Measurements from ENCODE around the gene ZBTB3. TPM values are rescaled to one million over a fixed set of nuclear protein-coding genes. Genes with fewer than 3 reads are reported as not detected.
A peak's percentile ranks its signal among the peaks of the same experiment; 100 is the strongest.

Gene ZBTB3
- total RNA-seq, 1 experiment from 2014 or later, result 7.1 TPM

DNA sequence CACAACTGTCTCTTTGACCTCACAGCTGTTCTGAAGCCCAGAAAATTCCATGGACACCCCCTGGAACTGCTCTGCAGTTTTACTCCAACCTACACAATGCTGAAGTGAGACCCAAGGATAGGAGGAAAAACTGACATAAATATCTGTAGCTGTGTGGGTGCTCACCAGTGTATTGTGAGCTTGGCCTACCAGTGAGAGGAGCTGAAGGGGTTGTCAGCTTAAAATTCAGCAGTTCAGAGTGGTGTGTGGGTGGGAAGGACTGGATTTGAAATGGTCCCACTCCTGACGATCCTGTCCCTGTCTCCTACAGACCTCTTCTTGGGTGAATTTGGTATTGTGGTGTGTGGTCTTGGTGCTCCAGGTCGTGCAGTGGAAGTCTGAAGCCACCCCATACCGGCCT, 35.6 kb upstream of the ZBTB3 start:
- POLR2A ChIA-PET, result interaction anchor here (0.6 to 8.2 kb wide), 10 partner anchors 16 to 220 kb away, joined by 3 to 163 read pairs (median 50); partner anchors contain the start of genes LBHD1, NXF1, SLC3A2 and STX5
- intact Hi-C loops (cut with micrococcal nuclease), result loop anchor here (5.0 kb wide), 1 partner anchor 93 kb away; the partner anchor contains the start of gene SLC3A2
- peaks cover 75% of the 10 kb centered on the region for H3K36me3 Mint-ChIP-seq (ENCODE audit: insufficient read depth, unreplicated experiment)

DNA sequence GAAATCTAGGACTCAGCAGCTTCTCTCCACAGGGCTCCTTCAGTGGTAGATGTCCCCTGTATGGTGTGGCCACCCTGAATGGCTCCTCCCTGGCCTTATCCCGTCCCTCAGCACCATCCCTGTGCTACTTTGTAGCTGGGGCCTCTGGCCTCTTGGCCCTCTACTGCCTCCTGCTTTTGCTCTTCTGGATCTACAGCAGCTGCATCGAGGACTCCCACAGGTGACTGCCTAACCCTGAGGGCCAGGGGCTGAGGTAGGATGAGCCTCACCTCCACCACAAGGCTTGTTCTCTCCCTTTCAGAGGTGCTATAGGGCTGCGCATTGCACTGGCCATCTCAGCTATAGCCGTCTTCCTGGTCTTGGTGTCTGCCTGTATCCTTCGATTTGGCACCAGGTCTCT, 35.0 kb upstream of the ZBTB3 start:
- Mint-ChIP-seq H3K9me3 (ENCODE audit: unreplicated experiment) (no peaks in the 10 kb centered on the region), H3K27me3 (ENCODE audit: insufficient read depth, unreplicated experiment) (no peaks in the 10 kb centered on the region), H3K36me3 (ENCODE audit: insufficient read depth, unreplicated experiment) (peaks cover 74% of the 10 kb centered on the region), H3K4me1 (ENCODE audit: insufficient read depth, unreplicated experiment) (peaks cover 15% of the 10 kb centered on the region), H3K4me3 (ENCODE audit: unreplicated experiment) (peak overlapping the region; percentile 90), H3K27ac (ENCODE audit: low read depth, unreplicated experiment) (peak overlapping the region; percentile 93)
- BruUV-seq (replicated peaks), result no TSS peak
- TF ChIP-seq, protein P1, sequence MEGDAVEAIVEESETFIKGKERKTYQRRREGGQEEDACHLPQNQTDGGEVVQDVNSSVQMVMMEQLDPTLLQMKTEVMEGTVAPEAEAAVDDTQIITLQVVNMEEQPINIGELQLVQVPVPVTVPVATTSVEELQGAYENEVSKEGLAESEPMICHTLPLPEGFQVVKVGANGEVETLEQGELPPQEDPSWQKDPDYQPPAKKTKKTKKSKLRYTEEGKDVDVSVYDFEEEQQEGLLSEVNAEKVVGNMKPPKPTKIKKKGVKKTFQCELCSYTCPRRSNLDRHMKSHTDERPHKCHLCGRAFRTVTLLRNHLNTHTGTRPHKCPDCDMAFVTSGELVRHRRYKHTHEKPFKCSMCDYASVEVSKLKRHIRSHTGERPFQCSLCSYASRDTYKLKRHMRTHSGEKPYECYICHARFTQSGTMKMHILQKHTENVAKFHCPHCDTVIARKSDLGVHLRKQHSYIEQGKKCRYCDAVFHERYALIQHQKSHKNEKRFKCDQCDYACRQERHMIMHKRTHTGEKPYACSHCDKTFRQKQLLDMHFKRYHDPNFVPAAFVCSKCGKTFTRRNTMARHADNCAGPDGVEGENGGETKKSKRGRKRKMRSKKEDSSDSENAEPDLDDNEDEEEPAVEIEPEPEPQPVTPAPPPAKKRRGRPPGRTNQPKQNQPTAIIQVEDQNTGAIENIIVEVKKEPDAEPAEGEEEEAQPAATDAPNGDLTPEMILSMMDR (IDR thresholded peaks at IDR 0.05; ENCODE audit: unreplicated experiment), result no peak
- ChIA-PET CTCF (interaction anchor here (0.7 to 4.7 kb wide), 11 partner anchors 13 to 408 kb away, joined by 3 to 47 read pairs (median 4); partner anchors contain the start of genes AHNAK and TEX54), POLR2A (interaction anchor here (0.7 to 8.2 kb wide), 11 partner anchors 13 to 117 kb away, joined by 3 to 163 read pairs (median 48); partner anchors contain the start of genes LBHD1, NXF1, SLC3A2 and STX5)
- no peak for DNase-seq (ENCODE audit: unreplicated experiment)
- intact Hi-C loops (cut with micrococcal nuclease), result loop anchor here (5.0 kb wide), 1 partner anchor 93 kb away; the partner anchor contains the start of gene SLC3A2

More for the DNA sequence above, 35.6 kb upstream of the ZBTB3 start:
- H3K9me3 Mint-ChIP-seq (ENCODE audit: unreplicated experiment), result no peaks in the 10 kb centered on the region
- CTCF ChIA-PET, result interaction anchor here (0.7 to 4.7 kb wide), 10 partner anchors 14 to 408 kb away, joined by 3 to 47 read pairs (median 3); partner anchors contain the start of genes SLC3A2 and TEX54
- H3K27me3 Mint-ChIP-seq (ENCODE audit: insufficient read depth, unreplicated experiment), result no peaks in the 10 kb centered on the region
- no TSS peak for BruUV-seq (replicated peaks)
- peaks cover 15% of the 10 kb centered on the region for H3K4me1 Mint-ChIP-seq (ENCODE audit: insufficient read depth, unreplicated experiment)
- DNase-seq (ENCODE audit: unreplicated experiment), result no peak
- peak overlapping the region; percentile 90 for H3K4me3 Mint-ChIP-seq (ENCODE audit: unreplicated experiment)
- TF ChIP-seq, protein P1 (IDR thresholded peaks at IDR 0.05; ENCODE audit: unreplicated experiment), result no peak
- peak overlapping the region; percentile 93 for H3K27ac Mint-ChIP-seq (ENCODE audit: low read depth, unreplicated experiment)

DNA sequence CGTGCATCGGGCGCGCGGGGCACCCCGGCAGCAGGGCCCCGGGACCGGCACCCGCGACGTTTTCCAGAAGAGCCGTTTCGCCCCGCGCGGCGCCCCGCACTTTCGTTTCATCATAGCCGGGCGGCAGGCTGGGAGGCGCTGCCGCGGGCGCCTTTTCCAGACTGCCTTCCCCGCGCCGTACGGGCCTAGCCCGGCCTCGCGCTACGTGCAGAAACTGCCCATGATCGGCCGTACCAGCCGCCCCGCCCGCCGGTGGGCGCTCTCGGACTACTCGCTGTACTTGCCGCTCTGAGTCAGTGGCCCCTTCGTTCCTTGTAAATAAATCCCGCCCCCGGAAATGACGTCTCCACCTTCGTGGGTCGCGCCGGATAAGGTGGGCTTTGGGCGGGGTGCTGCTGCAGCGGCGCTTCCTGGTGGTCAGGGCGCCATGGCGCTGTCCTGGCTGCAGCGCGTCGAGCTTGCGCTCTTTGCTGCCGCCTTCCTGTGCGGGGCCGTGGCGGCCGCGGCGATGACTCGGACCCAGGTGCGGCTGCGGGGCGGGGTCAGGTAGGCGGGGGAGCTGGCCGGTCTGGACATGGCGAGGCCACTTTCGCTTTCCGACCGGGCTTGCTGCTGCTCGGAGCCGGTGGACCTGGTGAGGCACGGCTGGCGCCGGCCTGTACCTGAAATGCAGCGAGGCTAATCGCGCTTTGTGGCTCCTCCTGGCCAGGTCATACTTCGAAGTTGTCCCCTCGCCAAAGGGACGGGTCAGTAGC, 33.2 kb upstream of the ZBTB3 start, which contains the start of gene TMEM179B:
Gene TMEM179B (plus strand): TSS at position 398 of the 755 bp plus-strand sequence. CDS start 30 bp downstream, at position 428.
- DNase-seq (ENCODE audit: unreplicated experiment), result peak; percentile 98
- intact Hi-C loops (cut with micrococcal nuclease), result loop anchor here (1.0 to 5.0 kb wide), 3 partner anchors 54 to 95 kb away; partner anchors contain the start of gene SLC3A2
- TF ChIP-seq, protein P1 (IDR thresholded peaks at IDR 0.05; ENCODE audit: unreplicated experiment), result peak; percentile 40
- CTCF ChIA-PET, result interaction anchor here (0.6 to 4.7 kb wide), 43 partner anchors 8 to 1436 kb away, joined by 3 to 47 read pairs (median 4); partner anchors contain the start of genes POLR2G, TAF6L, UQCC3 and ZBTB3
- Mint-ChIP-seq H3K4me3 (ENCODE audit: unreplicated experiment) (peak within 1 kb of the TSS; percentile 90), H3K4me1 (ENCODE audit: insufficient read depth, unreplicated experiment) (peaks cover 15% of the 10 kb centered on the region), H3K9me3 (ENCODE audit: unreplicated experiment) (no peaks in the 10 kb centered on the region), H3K36me3 (ENCODE audit: insufficient read depth, unreplicated experiment) (peaks cover 74% of the 10 kb centered on the region), H3K27me3 (ENCODE audit: insufficient read depth, unreplicated experiment) (no peaks in the 10 kb centered on the region), H3K27ac (ENCODE audit: low read depth, unreplicated experiment) (peak within 1 kb of the TSS; percentile 93)
- POLR2A ChIA-PET, result interaction anchor here (0.5 to 8.2 kb wide), 41 partner anchors 9 to 1636 kb away, joined by 3 to 163 read pairs (median 6); partner anchors contain the start of genes B3GAT3, C11orf98, CSKMT and EEF1G
- BruUV-seq (replicated peaks), result no TSS peak

Data from MCF 10A (cell line).